Muscle layer of duodenum (tissue), 2 donors: ENCODE results near the gene CFD.
"Not testable (repeated sequence)": the region's sequence is repeated elsewhere in the genome, so short reads cannot be mapped to it uniquely, and the experiment has no call there.

Experiments used
- H3K27ac ChIP-seq: one replicate; pipeline ENCODE4 v1.7.0; 2013; ENCODE audit warnings: mild to moderate bottlenecking, low read length
- H3K27me3 ChIP-seq: one replicate; pipeline ENCODE4 v1.7.0; 2013; ENCODE audit warnings: low read depth, mild to moderate bottlenecking, control low read depth, low read length
- H3K36me3 ChIP-seq, 2 donors: one replicate each; pipeline ENCODE4 v1.7.0; 2013; ENCODE audit warnings: low read length in 2 of 2, control low read depth in 1 of 2, mild to moderate bottlenecking in 1 of 2; ENCODE audit not compliant: insufficient read depth in 2 of 2, control insufficient read depth in 1 of 2
- H3K4me1 ChIP-seq, 2 donors: one replicate each; pipeline ENCODE4 v1.7.0; 2013; ENCODE audit warnings: low read length in 2 of 2, mild to moderate bottlenecking in 2 of 2, control low read depth in 1 of 2, moderate library complexity in 1 of 2; ENCODE audit not compliant: insufficient read depth in 2 of 2, control insufficient read depth in 1 of 2
- H3K4me3 ChIP-seq, 2 donors: one replicate each; pipeline ENCODE4 v1.7.0; 2013; ENCODE audit warnings: low read length in 2 of 2, low read depth in 1 of 2, mild to moderate bottlenecking in 1 of 2
- H3K9me3 ChIP-seq, 2 donors: one replicate each; pipeline ENCODE4 v1.7.0; 2013; ENCODE audit warnings: low read length in 2 of 2, control low read depth in 1 of 2, mild to moderate bottlenecking in 1 of 2; ENCODE audit not compliant: control insufficient read depth in 1 of 2
- donor health status: healthy.

CFD gene

DNA sequence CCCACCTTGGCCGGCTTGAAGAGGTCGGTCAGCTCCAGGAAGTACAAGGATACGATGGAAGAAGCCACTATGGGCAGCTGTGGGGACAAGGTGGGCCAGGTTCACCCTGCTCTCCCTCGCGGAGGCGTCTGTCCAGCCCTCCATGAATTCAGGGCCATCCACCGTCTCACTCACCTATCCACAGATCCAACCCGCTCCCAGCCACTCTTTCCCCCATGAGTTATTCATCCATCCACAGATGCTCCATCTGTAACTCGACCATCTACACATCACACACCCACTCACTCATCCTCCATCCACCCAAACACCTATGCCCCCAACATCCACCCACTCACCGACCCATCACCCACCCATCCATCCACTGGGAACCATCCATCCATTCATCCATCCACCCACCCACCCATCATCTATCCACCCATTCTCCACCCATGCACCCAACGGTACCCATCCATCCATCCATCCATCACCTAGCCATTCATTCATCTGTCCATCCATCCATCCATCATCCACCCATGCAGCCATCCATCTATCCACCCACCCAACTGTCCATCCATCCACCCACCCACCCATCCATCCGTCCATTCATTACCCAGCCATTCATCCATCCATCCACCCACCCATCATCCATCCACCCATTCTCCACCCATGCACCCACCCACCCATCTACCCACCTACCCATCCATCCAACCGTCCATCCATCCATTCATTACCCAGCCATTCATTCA is 43.5 kb upstream of the CFD start:
- Histone ChIP-seq H3K9me3 (no peaks in the 10 kb centered on the region), H3K4me1 (no peaks in the 10 kb centered on the region), H3K4me3 (no peak overlapping the region), H3K27me3 (no peaks in the 10 kb centered on the region), H3K27ac (no peak overlapping the region), H3K36me3 (peaks cover 7 to 24% of the 10 kb centered on the region in 2 donors)

DNA sequence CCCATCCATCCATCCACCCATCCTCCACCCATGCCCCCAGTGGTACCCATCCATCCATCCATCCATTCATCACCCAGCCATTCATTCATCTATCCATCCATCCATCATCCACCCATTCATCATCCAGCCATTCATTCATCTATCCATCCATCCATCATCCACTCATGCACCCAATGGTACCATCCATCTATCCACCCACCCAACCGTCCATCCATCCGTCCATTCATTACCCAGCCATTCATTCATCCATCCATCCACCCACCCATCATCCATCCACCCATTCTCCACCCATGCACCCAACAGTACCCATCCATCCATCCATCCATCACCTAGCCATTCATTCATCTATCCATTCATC is 43.0 kb upstream of the CFD start:
- Histone ChIP-seq H3K27ac (no peak overlapping the region), H3K9me3 (no peaks in the 10 kb centered on the region), H3K4me3 (no peak overlapping the region), H3K4me1 (peaks cover 0 to 4% of the 10 kb centered on the region in 2 donors), H3K27me3 (no peaks in the 10 kb centered on the region), H3K36me3 (peaks cover 2 to 18% of the 10 kb centered on the region in 2 donors)

DNA sequence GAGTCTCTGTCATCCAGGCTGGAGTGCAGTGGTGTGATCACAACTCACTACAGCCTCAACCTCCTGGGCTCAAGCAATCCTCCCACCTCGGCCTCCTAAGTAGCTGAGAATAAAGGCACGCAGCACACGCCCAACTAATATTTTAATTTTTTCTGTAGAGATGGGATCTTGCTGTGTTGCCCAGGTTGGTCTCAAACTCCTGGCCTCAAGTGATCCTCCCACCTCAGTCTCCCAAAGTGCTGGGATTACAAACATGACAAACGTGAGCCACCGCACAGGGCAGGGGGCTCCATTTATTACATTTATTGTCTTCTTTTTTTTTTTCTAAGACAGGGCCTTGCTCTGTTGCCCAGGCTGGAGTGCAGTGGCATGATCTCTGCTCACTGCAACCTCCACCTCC is 39.3 kb upstream of the CFD start:
- not testable (repeated sequence) for H3K27me3 ChIP-seq, H3K36me3 ChIP-seq, H3K27ac ChIP-seq, H3K4me3 ChIP-seq, H3K9me3 ChIP-seq
- peaks cover 0 to 15% of the 10 kb centered on the region in 2 donors for H3K4me1 ChIP-seq

GRCh38 chr19:821231-821824 is 38.1 kb upstream of the CFD start:
- Histone ChIP-seq H3K36me3 (no peaks in the 10 kb centered on the region), H3K27me3 (peaks cover 5% of the 10 kb centered on the region), H3K4me3 (peak overlapping the region in 1 of 2 donors; percentile 55), H3K27ac (no peak overlapping the region), H3K9me3 (no peaks in the 10 kb centered on the region), H3K4me1 (peaks cover 0 to 15% of the 10 kb centered on the region in 2 donors)

DNA sequence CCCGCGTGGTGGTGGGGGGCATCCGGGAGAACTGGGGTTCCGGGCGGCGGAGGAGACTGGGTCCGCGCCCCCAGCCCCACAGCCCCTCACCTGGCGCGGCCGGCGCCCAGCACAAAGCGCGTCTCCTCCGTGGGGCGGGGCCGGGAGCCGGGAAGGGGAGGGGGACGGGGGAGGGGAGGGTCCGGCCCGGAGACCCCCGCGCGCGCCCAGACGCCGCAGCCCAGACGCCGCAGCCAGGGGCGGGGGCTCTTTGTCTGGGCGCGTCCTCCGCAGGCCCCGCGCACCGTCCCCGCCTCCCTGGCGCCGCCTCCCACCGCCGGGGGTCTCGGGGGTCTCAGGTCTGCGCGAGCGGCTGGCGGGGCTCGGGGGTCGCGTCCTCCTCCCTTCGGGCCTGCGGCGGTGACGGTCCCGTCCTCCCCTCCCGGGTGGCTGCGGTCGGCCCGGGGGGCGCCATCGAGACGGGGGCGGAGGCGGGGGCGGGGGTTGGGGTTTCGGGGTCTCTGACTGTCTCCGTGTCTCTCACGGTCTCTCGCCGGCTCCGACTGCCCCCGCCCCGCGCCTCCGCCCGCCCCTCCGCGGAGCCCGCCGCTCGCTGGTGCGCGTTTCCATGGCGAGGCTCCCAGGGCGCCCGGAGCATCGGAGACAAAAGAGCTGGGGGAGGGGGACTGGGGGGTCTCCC is 37.5 kb upstream of the CFD start, which contains the start of gene PLPPR3:
Gene PLPPR3, minus strand, starts transcription at position 131 of the 679 bp plus-strand sequence. CDS start 396 bp downstream, outside the sequence.
- H3K9me3 ChIP-seq, result no peaks in the 10 kb centered on the region

GRCh38 chr19:823565-824121 is 35.8 kb upstream of the CFD start:
- peaks cover 5% of the 10 kb centered on the region for H3K27me3 ChIP-seq
- H3K36me3 ChIP-seq, result no peaks in the 10 kb centered on the region
- H3K4me1 ChIP-seq, result peaks cover 0 to 15% of the 10 kb centered on the region in 2 donors
- no peaks in the 10 kb centered on the region for H3K9me3 ChIP-seq
- no peak overlapping the region for H3K27ac ChIP-seq
- H3K4me3 ChIP-seq, result no peak overlapping the region

More for the DNA sequence above, 37.5 kb upstream of the CFD start, which contains the start of gene PLPPR3:
- H3K27me3 ChIP-seq, result peaks cover 5% of the 10 kb centered on the region
- H3K4me3 ChIP-seq, result peak within 1 kb of the TSS in 1 of 2 donors; percentile 55
- H3K4me1 ChIP-seq, result peaks cover 0 to 15% of the 10 kb centered on the region in 2 donors
- no peaks in the 10 kb centered on the region for H3K36me3 ChIP-seq
- H3K27ac ChIP-seq, result no peak within 1 kb of the TSS

GRCh38 chr19:824885-825284 is 34.6 kb upstream of the CFD start:
- peaks cover 5% of the 10 kb centered on the region for H3K27me3 ChIP-seq

DNA sequence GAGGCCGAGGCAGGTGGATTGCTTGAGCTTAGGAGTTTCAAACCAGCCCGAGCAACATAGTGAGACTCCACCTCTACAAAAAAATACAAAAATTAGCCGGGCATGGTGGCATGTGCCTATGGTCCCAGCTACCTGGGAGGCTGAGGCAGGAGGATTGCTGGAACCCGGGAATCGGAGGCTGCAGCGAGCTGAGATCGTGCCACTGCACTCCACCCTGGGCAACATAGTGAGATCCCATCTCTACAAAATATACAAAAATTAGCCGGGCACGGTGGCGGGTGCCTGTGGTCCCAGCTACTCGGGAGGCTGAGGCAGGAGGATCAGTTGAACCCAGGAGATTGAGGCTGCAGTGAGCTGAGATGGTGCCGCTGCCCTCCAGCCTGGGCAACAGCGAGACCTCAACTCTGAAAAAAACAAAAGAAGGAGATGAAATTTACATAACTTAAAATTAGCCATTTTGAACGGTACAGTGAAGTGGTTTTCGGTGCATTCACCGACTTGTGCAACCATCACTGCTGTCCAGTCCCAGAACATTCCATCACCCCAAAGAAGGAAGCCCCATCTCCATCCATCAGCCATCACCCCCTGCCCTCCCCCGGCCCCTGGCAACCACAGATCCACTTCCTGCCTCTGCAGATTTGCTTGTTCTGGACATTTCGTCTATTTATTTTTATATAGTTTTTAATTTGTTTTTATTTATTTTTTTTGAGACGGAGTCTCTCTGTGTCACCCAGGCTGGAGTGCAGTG is 33.4 kb upstream of the CFD start:
- peaks cover 0 to 15% of the 10 kb centered on the region in 2 donors for H3K4me1 ChIP-seq
- no peak overlapping the region for H3K27ac ChIP-seq
- H3K9me3 ChIP-seq, result no peaks in the 10 kb centered on the region
- H3K36me3 ChIP-seq, result no peaks in the 10 kb centered on the region
- H3K27me3 ChIP-seq, result peaks cover 5% of the 10 kb centered on the region
- H3K4me3 ChIP-seq, result no peak overlapping the region

More at GRCh38 chr19:824885-825284, 34.6 kb upstream of the CFD start:
- Histone ChIP-seq H3K4me3 (no peak overlapping the region), H3K4me1 (peaks cover 0 to 15% of the 10 kb centered on the region in 2 donors), H3K9me3 (no peaks in the 10 kb centered on the region), H3K36me3 (no peaks in the 10 kb centered on the region), H3K27ac (no peak overlapping the region)

DNA sequence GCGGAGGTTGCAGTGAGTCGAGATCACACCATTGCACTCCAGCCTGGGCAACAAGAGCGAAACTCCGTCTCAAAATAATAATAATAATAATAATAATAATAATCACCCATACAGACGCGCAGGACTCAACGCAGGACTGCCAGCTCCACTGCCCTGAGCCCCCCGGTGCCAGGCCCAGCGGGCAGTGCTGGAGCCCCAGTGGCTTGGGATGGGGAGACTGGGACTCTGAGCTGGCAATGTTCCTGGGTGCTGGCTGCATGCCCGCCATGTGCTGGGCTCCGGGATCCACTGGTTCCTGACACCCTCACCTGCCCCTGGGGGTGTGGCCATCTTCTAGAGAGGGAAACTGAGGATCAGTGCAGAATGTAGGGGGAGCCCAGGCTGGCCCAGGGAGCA is 32.2 kb upstream of the CFD start:
- no peaks in the 10 kb centered on the region for H3K9me3 ChIP-seq
- H3K4me1 ChIP-seq, result peaks cover 0 to 3% of the 10 kb centered on the region in 2 donors
- H3K27me3 ChIP-seq, result peaks cover 5% of the 10 kb centered on the region
- H3K27ac ChIP-seq, result no peak overlapping the region
- no peaks in the 10 kb centered on the region for H3K36me3 ChIP-seq
- no peak overlapping the region for H3K4me3 ChIP-seq

- peaks cover 5% of the 10 kb centered on the region for H3K27me3 ChIP-seq
Measured at GRCh38 chr19:827710-828321, 31.6 kb upstream of the CFD start, which contains the start of gene AZU1. Gene AZU1, plus strand, starts transcription at chr19:827837. Its CDS starts 10 bp downstream, at chr19:827847.

More at GRCh38 chr19:827710-828321, 31.6 kb upstream of the CFD start, which contains the start of gene AZU1:
- Histone ChIP-seq H3K36me3 (no peaks in the 10 kb centered on the region), H3K4me1 (no peaks in the 10 kb centered on the region), H3K9me3 (no peaks in the 10 kb centered on the region), H3K27ac (no peak within 1 kb of the TSS), H3K4me3 (no peak within 1 kb of the TSS)
